HUDEP-2 (cell line): ENCODE data around the gene DCC.
"Not testable (repeated sequence)": the region's sequence is repeated elsewhere in the genome, so short reads cannot be mapped to it uniquely, and the experiment has no call there.

Source experiments
- DNase-seq, 76 experiments: peaks; one replicate each; lab custom pipeline; 2025; ENCODE audit not compliant: unreplicated experiment in 76 of 76; lab: John Stamatoyannopoulos, UW

DCC gene

GRCh38 chr18:53443831-53444230 lies 1103.8 kb downstream of the DCC start:
- no peak for DNase-seq

GRCh38 chr18:53451902-53452301 lies 1111.9 kb downstream of the DCC start:
- no peak for DNase-seq

GRCh38 chr18:53457068-53457467 lies 1117.1 kb downstream of the DCC start:
- DNase-seq, result no peak

- DNase-seq, result no peak
These were observed 1118.3 kb downstream of the DCC start for GRCh38 chr18:53458268-53458667.

GRCh38 chr18:53458944-53459580 lies 1119.1 kb downstream of the DCC start:
- DNase-seq, result no peak

GRCh38 chr18:53467756-53468155 lies 1127.8 kb downstream of the DCC start:
- DNase-seq, result no peak

- not testable (repeated sequence) for DNase-seq
These were observed 1128.2 kb downstream of the DCC start for GRCh38 chr18:53468173-53468572.

- DNase-seq, result no peak
These were observed 1132.5 kb downstream of the DCC start for GRCh38 chr18:53472546-53472945.

GRCh38 chr18:53478155-53478554 lies 1138.2 kb downstream of the DCC start:
- no peak for DNase-seq

GRCh38 chr18:53486296-53486695 lies 1146.3 kb downstream of the DCC start:
- DNase-seq, result no peak

- no peak for DNase-seq
These were observed 1149.3 kb downstream of the DCC start for GRCh38 chr18:53489266-53489665.

GRCh38 chr18:53490019-53490418 lies 1150.0 kb downstream of the DCC start:
- DNase-seq, result no peak

GRCh38 chr18:53496028-53496427 lies 1156.0 kb downstream of the DCC start:
- DNase-seq, result peak in 1 of 76 experiments; percentile 0

GRCh38 chr18:53503914-53504441 lies 1164.0 kb downstream of the DCC start:
- no peak for DNase-seq

GRCh38 chr18:53508529-53508928 lies 1168.5 kb downstream of the DCC start:
- no peak for DNase-seq

GRCh38 chr18:53509886-53510285 lies 1169.9 kb downstream of the DCC start:
- no peak for DNase-seq

- not testable (repeated sequence) for DNase-seq
These were observed 1171.7 kb downstream of the DCC start for GRCh38 chr18:53511725-53512124.

- DNase-seq, result no peak
These were observed 1181.1 kb downstream of the DCC start for GRCh38 chr18:53521068-53521467.

- no peak for DNase-seq
These were observed 1186.3 kb downstream of the DCC start for GRCh38 chr18:53526101-53526870.

- no peak for DNase-seq
These were observed 1187.4 kb downstream of the DCC start for GRCh38 chr18:53527365-53527764.

GRCh38 chr18:53531187-53531586 lies 1191.2 kb downstream of the DCC start:
- no peak for DNase-seq

GRCh38 chr18:53531896-53532295 lies 1191.9 kb downstream of the DCC start:
- no peak for DNase-seq
